Measurements from ENCODE around the gene TREH. TPM values are rescaled to one million over a fixed set of nuclear protein-coding genes. Genes with fewer than 3 reads are reported as not detected.

The TREH gene
- total and polyA plus RNA-seq, 2 experiments from 2014 or later: 0.36 TPM; not detected in 1

DNA sequence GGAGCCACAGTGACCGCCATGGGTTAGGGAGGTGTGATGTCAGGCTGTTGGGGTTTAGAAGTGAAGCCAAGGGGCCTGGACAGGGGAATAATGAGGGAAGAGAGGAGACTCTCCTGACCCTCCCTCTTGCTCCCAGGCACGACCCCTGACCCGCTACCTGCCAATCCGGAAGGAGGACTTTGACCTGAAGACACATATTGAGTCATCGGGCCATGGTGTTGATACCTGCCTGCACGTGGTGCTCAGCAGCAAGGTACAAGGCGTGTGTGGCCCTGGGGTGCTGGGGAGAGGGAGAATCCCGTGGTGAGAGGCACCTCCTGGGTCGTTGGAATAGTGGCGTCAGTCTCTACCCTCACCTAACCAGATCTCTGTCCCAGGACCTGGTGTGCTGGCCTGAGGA lies 29.5 kb downstream of the TREH start:
- no peak overlapping the region for H3K4me3 ChIP-seq
- H3K4me2 ChIP-seq: no peak overlapping the region
- H3K79me2 ChIP-seq (replicated peaks; ENCODE audit: insufficient read depth): no peaks in the 10 kb centered on the region
- Mint-ChIP-seq H3K27me3 (ENCODE audit: insufficient read depth, low read depth, poor library complexity) (peaks cover 7% of the 10 kb centered on the region), H3K4me3 (no peak overlapping the region), H3K27ac (no peak overlapping the region), H3K36me3 (ENCODE audit: low read depth) (peaks cover 74% of the 10 kb centered on the region), H3K4me1 (no peaks in the 10 kb centered on the region), H3K9me3 (no peaks in the 10 kb centered on the region; the same call in 2 of the 3 replicates)
- peaks cover 13% of the 10 kb centered on the region for H4K20me1 ChIP-seq (replicated peaks; ENCODE audit: insufficient read depth)
- peaks cover 23% of the 10 kb centered on the region for H3K36me3 ChIP-seq (ENCODE audit: insufficient read depth)
- no peak for DNase-seq (ENCODE audit: low spot score)
- 0 out of 2 replicates have a peak, but pooled peaks cover 5% of the 10 kb centered on the region for H3F3A ChIP-seq (replicated peaks; ENCODE audit: low read depth)
- no peaks in the 10 kb centered on the region for H3K27me3 ChIP-seq (ENCODE audit: insufficient read depth)
- TF ChIP-seq STAT1 (IDR thresholded peaks at IDR 0.05; ENCODE audit: unreplicated experiment) (no peak), ZNF114 (CRISPR knock-in tag; IDR thresholded peaks at IDR 0.05) (no peak), CREB1 (CRISPR knock-in tag; IDR thresholded peaks at IDR 0.05; ENCODE audit: low read depth) (no peak)
- TF ChIP-seq, protein P1, sequence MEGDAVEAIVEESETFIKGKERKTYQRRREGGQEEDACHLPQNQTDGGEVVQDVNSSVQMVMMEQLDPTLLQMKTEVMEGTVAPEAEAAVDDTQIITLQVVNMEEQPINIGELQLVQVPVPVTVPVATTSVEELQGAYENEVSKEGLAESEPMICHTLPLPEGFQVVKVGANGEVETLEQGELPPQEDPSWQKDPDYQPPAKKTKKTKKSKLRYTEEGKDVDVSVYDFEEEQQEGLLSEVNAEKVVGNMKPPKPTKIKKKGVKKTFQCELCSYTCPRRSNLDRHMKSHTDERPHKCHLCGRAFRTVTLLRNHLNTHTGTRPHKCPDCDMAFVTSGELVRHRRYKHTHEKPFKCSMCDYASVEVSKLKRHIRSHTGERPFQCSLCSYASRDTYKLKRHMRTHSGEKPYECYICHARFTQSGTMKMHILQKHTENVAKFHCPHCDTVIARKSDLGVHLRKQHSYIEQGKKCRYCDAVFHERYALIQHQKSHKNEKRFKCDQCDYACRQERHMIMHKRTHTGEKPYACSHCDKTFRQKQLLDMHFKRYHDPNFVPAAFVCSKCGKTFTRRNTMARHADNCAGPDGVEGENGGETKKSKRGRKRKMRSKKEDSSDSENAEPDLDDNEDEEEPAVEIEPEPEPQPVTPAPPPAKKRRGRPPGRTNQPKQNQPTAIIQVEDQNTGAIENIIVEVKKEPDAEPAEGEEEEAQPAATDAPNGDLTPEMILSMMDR (conservative IDR thresholded peaks at IDR 0.05; ENCODE audit: low read depth in 2 of 2): no peak
- H2AFZ ChIP-seq: no peak overlapping the region
- H3K4me1 ChIP-seq (ENCODE audit: insufficient read depth): no peaks in the 10 kb centered on the region
- no peak for ATAC-seq
- no peak overlapping the region for H3K27ac ChIP-seq (ENCODE audit: low read depth)
- H3K9me2 ChIP-seq (ENCODE audit: insufficient read depth): no peaks in the 10 kb centered on the region

DNA sequence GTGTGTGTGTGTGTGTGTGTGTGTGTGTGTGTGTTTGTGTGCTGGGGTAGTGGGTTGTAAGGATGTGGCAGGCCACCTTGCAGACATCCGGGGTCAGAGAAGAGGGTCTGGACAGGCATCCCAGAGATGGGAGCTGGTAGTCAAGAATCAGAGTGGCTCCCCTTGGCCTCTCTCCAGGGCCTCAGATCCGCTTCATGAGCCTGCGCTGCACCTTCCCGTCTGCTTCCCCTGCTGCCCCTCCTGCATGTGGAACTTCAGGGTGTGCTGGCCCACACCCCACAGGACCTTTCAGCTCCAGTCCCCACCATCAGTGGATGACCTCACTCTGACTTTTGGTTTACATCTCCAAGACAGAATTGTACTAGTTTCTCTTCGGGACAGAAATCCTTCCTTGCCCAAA lies 31.2 kb downstream of the TREH start:
- Mint-ChIP-seq H3K27me3 (ENCODE audit: insufficient read depth, low read depth, poor library complexity) (peaks cover 7% of the 10 kb centered on the region), H3K9me3 (no peaks in the 10 kb centered on the region; the same call in 2 of the 3 replicates), H3K27ac (no peak overlapping the region), H3K4me1 (no peaks in the 10 kb centered on the region), H3K36me3 (ENCODE audit: low read depth) (peaks cover 77% of the 10 kb centered on the region), H3K4me3 (no peak overlapping the region)
- peaks cover 18% of the 10 kb centered on the region for H4K20me1 ChIP-seq (replicated peaks; ENCODE audit: insufficient read depth)
- H2AFZ ChIP-seq: no peak overlapping the region
- H3K27ac ChIP-seq (ENCODE audit: low read depth): no peak overlapping the region
- peaks cover 24% of the 10 kb centered on the region for H3K36me3 ChIP-seq (ENCODE audit: insufficient read depth)
- H3K79me2 ChIP-seq (replicated peaks; ENCODE audit: insufficient read depth): no peaks in the 10 kb centered on the region
- H3F3A ChIP-seq (replicated peaks; ENCODE audit: low read depth): 0 out of 2 replicates have a peak, but pooled peaks cover 5% of the 10 kb centered on the region
- no peak for DNase-seq (ENCODE audit: low spot score)
- no peak overlapping the region for H3K4me2 ChIP-seq
- H3K27me3 ChIP-seq (ENCODE audit: insufficient read depth): no peaks in the 10 kb centered on the region
- no peak for ATAC-seq
- no peaks in the 10 kb centered on the region for H3K4me1 ChIP-seq (ENCODE audit: insufficient read depth)
- H3K9me2 ChIP-seq (ENCODE audit: insufficient read depth): no peaks in the 10 kb centered on the region
- H3K4me3 ChIP-seq: no peak overlapping the region
- TF ChIP-seq NANOG (IDR thresholded peaks at IDR 0.05; ENCODE audit: borderline replicate concordance) (no peak), ZNF331 (CRISPR knock-in tag; IDR thresholded peaks at IDR 0.05; ENCODE audit: low read depth) (no peak), EZH2 (IDR thresholded peaks at IDR 0.05; ENCODE audit: low read depth, unreplicated experiment) (no peak), JUNB (IDR thresholded peaks at IDR 0.05; ENCODE audit: unreplicated experiment) (no peak), STAT1 (IDR thresholded peaks at IDR 0.05; ENCODE audit: unreplicated experiment) (no peak), EZH2phosphoT487 (IDR thresholded peaks at IDR 0.05; ENCODE audit: unreplicated experiment) (no peak), POLR2AphosphoS5 (IDR thresholded peaks at IDR 0.05; ENCODE audit: low read depth) (no peak)
- TF ChIP-seq, protein P2, sequence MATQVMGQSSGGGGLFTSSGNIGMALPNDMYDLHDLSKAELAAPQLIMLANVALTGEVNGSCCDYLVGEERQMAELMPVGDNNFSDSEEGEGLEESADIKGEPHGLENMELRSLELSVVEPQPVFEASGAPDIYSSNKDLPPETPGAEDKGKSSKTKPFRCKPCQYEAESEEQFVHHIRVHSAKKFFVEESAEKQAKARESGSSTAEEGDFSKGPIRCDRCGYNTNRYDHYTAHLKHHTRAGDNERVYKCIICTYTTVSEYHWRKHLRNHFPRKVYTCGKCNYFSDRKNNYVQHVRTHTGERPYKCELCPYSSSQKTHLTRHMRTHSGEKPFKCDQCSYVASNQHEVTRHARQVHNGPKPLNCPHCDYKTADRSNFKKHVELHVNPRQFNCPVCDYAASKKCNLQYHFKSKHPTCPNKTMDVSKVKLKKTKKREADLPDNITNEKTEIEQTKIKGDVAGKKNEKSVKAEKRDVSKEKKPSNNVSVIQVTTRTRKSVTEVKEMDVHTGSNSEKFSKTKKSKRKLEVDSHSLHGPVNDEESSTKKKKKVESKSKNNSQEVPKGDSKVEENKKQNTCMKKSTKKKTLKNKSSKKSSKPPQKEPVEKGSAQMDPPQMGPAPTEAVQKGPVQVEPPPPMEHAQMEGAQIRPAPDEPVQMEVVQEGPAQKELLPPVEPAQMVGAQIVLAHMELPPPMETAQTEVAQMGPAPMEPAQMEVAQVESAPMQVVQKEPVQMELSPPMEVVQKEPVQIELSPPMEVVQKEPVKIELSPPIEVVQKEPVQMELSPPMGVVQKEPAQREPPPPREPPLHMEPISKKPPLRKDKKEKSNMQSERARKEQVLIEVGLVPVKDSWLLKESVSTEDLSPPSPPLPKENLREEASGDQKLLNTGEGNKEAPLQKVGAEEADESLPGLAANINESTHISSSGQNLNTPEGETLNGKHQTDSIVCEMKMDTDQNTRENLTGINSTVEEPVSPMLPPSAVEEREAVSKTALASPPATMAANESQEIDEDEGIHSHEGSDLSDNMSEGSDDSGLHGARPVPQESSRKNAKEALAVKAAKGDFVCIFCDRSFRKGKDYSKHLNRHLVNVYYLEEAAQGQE (IDR thresholded peaks at IDR 0.05; ENCODE audit: unreplicated experiment): no peak
- TF ChIP-seq, protein P3, sequence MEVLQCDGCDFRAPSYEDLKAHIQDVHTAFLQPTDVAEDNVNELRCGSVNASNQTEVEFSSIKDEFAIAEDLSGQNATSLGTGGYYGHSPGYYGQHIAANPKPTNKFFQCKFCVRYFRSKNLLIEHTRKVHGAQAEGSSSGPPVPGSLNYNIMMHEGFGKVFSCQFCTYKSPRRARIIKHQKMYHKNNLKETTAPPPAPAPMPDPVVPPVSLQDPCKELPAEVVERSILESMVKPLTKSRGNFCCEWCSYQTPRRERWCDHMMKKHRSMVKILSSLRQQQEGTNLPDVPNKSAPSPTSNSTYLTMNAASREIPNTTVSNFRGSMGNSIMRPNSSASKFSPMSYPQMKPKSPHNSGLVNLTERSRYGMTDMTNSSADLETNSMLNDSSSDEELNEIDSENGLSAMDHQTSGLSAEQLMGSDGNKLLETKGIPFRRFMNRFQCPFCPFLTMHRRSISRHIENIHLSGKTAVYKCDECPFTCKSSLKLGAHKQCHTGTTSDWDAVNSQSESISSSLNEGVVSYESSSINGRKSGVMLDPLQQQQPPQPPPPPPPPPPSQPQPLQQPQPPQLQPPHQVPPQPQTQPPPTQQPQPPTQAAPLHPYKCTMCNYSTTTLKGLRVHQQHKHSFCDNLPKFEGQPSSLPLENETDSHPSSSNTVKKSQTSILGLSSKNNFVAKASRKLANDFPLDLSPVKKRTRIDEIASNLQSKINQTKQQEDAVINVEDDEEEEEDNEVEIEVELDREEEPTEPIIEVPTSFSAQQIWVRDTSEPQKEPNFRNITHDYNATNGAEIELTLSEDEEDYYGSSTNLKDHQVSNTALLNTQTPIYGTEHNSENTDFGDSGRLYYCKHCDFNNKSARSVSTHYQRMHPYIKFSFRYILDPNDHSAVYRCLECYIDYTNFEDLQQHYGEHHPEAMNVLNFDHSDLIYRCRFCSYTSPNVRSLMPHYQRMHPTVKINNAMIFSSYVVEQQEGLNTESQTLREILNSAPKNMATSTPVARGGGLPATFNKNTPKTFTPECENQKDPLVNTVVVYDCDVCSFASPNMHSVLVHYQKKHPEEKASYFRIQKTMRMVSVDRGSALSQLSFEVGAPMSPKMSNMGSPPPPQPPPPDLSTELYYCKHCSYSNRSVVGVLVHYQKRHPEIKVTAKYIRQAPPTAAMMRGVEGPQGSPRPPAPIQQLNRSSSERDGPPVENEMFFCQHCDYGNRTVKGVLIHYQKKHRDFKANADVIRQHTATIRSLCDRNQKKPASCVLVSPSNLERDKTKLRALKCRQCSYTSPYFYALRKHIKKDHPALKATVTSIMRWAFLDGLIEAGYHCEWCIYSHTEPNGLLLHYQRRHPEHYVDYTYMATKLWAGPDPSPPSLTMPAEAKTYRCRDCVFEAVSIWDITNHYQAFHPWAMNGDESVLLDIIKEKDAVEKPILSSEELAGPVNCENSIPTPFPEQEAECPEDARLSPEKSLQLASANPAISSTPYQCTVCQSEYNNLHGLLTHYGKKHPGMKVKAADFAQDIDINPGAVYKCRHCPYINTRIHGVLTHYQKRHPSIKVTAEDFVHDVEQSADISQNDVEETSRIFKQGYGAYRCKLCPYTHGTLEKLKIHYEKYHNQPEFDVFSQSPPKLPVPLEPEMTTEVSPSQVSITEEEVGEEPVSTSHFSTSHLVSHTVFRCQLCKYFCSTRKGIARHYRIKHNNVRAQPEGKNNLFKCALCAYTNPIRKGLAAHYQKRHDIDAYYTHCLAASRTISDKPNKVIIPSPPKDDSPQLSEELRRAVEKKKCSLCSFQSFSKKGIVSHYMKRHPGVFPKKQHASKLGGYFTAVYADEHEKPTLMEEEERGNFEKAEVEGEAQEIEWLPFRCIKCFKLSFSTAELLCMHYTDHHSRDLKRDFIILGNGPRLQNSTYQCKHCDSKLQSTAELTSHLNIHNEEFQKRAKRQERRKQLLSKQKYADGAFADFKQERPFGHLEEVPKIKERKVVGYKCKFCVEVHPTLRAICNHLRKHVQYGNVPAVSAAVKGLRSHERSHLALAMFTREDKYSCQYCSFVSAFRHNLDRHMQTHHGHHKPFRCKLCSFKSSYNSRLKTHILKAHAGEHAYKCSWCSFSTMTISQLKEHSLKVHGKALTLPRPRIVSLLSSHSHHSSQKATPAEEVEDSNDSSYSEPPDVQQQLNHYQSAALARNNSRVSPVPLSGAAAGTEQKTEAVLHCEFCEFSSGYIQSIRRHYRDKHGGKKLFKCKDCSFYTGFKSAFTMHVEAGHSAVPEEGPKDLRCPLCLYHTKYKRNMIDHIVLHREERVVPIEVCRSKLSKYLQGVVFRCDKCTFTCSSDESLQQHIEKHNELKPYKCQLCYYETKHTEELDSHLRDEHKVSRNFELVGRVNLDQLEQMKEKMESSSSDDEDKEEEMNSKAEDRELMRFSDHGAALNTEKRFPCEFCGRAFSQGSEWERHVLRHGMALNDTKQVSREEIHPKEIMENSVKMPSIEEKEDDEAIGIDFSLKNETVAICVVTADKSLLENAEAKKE (CRISPR knock-in tag; IDR thresholded peaks at IDR 0.05): no peak
